Measurements from ENCODE around the gene MAP3K9.

DNA sequence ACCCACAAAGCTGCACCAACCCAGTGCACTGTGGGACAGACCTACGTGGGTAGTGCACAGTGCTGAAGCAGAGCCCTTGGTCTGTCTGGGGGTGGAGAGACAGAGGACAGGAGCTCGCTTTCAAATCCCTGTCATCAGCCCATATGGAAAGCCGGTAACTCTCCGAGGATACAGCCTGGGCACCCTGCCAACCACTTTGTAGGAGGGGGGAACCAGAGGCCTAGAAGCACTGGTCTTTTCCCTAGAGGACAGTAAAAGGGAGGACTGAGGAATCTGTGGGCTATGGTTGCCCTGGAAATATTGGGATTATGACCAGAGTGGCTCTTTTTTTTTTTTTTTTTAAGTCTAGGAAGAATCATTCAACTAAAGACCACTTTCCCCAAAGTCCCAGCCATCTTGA is 74.3 kb downstream of the MAP3K9 start:
- TF ChIP-seq, protein P1, sequence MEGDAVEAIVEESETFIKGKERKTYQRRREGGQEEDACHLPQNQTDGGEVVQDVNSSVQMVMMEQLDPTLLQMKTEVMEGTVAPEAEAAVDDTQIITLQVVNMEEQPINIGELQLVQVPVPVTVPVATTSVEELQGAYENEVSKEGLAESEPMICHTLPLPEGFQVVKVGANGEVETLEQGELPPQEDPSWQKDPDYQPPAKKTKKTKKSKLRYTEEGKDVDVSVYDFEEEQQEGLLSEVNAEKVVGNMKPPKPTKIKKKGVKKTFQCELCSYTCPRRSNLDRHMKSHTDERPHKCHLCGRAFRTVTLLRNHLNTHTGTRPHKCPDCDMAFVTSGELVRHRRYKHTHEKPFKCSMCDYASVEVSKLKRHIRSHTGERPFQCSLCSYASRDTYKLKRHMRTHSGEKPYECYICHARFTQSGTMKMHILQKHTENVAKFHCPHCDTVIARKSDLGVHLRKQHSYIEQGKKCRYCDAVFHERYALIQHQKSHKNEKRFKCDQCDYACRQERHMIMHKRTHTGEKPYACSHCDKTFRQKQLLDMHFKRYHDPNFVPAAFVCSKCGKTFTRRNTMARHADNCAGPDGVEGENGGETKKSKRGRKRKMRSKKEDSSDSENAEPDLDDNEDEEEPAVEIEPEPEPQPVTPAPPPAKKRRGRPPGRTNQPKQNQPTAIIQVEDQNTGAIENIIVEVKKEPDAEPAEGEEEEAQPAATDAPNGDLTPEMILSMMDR (IDR thresholded peaks at IDR 0.05), result no peak
- no peak for TF ChIP-seq POLR2AphosphoS5 (IDR thresholded peaks at IDR 0.05)
